ENCODE data around the gene ANKH.

ANKH gene

GRCh38 chr5:14675865-14676300, 195.7 kb downstream of the ANKH start:
- H3K27ac ChIP-seq, result peak overlapping the region; percentile 68
- no peak for DNase-seq (ENCODE audit: low read depth, low spot score)

GRCh38 chr5:14674983-14675854, 196.4 kb downstream of the ANKH start:
- H3K27ac ChIP-seq, result peak overlapping the region; percentile 68
- no peak for DNase-seq (ENCODE audit: low read depth, low spot score)

- no peak for DNase-seq (ENCODE audit: low read depth, low spot score)
- H3K27ac ChIP-seq, result no peak overlapping the region
Observed at GRCh38 chr5:14673443-14673842, 198.1 kb downstream of the ANKH start.

DNA sequence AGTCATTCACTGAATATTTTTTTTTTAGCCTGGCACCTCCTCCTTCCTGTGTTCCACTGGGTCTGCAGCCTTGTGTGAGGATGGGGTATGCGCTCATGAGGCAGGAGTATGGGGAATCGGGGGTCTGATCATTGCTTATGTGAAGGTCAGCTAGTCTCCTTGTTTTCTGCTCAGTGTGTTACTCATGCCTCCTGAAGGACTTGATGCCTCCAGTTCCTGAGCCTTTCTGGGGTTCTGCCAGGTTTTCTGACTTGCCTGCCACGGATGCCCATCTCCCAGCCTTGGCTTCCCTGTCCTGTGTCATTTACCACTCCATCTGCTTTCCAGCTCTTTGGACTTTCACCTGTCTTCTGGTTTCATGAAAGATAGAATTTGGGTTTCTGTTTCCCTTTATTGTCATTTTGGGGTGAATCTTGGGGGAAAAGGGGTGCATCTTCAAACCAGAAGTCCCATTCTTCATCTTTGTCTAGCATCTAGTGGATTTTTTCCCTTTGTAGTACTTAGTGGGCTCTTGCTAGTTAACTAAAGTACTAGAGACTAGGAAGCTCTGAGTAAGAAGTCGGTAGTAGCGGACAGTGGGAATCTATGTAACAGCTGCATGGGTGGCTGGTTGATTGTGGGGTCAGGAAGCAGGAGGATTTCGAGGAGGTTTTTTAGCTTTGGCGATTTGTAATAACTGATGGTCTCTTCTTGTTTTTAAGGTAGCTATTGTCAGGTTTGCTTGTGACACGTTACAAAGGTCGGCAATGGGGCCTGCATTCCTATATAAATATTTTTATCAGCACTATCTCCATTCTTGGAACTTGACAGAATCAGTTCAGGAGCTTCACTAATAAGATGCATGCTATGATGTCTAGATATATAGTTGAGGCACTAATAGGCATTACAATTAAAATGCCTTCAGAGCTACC, 198.8 kb downstream of the ANKH start:
- no peak overlapping the region for H3K27ac ChIP-seq
- no peak for DNase-seq (ENCODE audit: low read depth, low spot score)

GRCh38 chr5:14672082-14672481, 199.5 kb downstream of the ANKH start:
- H3K27ac ChIP-seq, result no peak overlapping the region
- DNase-seq (ENCODE audit: low read depth, low spot score), result no peak

GRCh38 chr5:14671414-14671813, 200.2 kb downstream of the ANKH start:
- no peak for DNase-seq (ENCODE audit: low read depth, low spot score)

GRCh38 chr5:14669975-14670374, 201.6 kb downstream of the ANKH start:
- peak overlapping the region; percentile 58 for H3K27ac ChIP-seq
- DNase-seq (ENCODE audit: low read depth, low spot score), result peak; percentile 58

More at GRCh38 chr5:14671414-14671813, 200.2 kb downstream of the ANKH start:
- H3K27ac ChIP-seq, result peak overlapping the region; percentile 58

DNA sequence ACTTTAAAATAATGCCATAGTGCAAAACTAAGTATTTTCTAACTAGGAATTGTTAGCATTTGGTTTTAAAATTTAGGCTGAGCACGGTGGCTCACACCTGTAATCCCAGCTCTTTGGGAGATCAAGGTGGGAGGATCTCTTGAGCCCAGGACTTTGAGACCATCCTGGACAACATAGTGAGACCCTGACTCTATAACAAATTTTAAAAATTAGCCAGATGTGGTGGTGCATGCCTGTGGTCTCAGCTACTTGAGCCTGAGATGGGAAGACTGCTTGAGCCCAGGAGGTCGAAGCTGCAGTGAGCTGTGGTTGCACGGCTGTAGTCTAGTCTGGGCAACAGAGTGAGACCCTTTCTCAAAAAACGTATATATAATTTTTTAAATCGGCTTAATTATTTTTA, 202.2 kb downstream of the ANKH start:
- no peak for DNase-seq (ENCODE audit: low read depth, low spot score)
- peak overlapping the region; percentile 58 for H3K27ac ChIP-seq

GRCh38 chr5:14668181-14668591, 203.4 kb downstream of the ANKH start:
- no peak for DNase-seq (ENCODE audit: low read depth, low spot score)
- no peak overlapping the region for H3K27ac ChIP-seq

- H3K27ac ChIP-seq, result no peak overlapping the region
- no peak for DNase-seq (ENCODE audit: low read depth, low spot score)
Observed at GRCh38 chr5:14667770-14668169, 203.8 kb downstream of the ANKH start.

DNA sequence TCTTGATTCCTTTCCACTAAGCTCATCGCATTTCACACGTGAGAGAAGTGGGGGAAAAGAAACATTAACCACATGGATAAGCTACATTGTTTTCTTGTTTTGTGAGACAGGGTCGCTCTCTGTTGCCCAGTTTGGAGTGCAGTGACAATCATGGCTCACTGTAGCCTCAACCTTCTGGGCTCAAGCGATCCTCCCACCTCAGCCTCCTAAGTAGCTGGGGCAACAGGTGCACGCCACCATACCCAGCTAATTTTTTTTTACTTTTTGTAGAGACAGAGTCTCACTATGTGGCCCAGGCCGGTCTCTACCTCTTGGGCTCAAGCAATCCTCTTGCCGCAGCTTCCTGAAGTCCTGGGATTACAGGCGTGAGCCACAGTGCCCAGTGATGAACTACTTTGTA, 204.3 kb downstream of the ANKH start:
- DNase-seq (ENCODE audit: low read depth, low spot score), result no peak
- H3K27ac ChIP-seq, result no peak overlapping the region

DNA sequence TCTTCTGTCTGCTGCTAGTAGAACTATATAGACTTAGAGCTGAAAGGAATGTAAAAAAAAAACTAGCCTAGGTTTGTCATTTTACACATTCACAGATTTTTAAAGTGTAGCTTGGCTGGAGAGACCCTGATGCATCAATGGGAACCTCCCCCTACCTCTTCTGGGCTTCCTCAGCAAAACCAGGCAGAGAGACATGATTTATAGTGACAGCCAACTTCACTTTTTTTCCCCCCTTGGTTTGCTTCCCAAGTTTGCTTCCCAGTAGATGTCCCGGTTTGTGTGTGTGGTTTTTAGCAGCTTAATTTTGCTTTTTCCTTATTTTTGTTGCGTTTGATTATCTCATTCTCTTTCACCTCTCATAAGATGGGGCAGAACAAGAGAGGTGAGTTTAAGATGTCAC, 205.2 kb downstream of the ANKH start:
- H3K27ac ChIP-seq, result no peak overlapping the region
- DNase-seq (ENCODE audit: low read depth, low spot score), result no peak

DNA sequence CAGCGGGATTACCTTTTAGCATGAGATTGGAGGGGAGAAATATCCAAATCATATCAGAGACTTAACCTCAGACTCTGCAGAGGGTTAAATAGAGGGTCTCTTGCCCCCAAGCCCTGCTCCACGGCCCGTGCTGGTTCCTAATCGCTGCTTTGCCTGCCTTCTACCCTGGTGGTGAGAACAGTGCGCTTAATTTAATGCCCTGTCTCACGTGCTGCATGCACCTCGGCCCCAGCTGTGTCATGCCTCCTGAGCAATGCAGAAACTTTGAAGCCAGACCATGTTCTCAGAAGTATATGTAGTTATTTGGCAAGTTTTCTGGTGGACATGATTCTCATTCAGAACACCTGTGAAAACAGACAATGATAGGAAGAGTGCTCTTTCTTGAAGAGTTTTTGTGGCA, 205.6 kb downstream of the ANKH start:
- H3K27ac ChIP-seq, result no peak overlapping the region
- DNase-seq (ENCODE audit: low read depth, low spot score), result no peak

GRCh38 chr5:14665101-14665822, 206.3 kb downstream of the ANKH start:
- no peak for DNase-seq (ENCODE audit: low read depth, low spot score)
- peak overlapping the region; percentile 97 for H3K27ac ChIP-seq

GRCh38 chr5:14664270-14665100, 207.1 kb downstream of the ANKH start, which contains the start of gene OTULIN:
OTULIN (plus strand) TSS chr5:14664718; CDS start chr5:14664826, 108 bp downstream.
- peak within 1 kb of the TSS; percentile 97 for H3K27ac ChIP-seq
- DNase-seq (ENCODE audit: low read depth, low spot score), result peak; percentile 48

DNA sequence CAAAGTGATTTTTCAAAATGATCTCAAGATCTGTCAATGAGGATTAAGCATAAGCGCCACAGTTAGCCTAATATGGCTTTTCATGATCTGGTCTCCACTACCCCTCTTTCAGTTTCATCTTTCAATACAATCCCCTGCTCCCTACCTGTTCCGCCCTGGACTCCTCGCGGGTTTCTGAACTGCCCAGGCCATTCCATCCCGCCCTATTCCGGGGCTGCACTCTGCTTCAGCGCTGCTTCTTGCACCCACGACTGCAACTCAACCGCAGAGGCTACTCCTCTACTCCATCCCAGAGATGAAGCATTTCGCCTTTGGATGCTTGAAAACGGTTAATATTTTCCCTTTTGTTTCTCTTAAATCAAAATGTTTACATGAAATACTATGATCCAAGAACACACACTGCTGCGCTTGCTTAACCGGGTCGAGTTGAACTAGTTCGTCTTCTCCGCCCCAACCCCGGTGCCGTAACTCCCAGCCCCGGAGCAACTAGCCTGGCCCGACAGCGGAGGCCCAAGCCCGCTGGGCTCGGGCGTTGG, 207.8 kb downstream of the ANKH start:
- H3K27ac ChIP-seq, result peak overlapping the region; percentile 97
- no peak for DNase-seq (ENCODE audit: low read depth, low spot score)

DNA sequence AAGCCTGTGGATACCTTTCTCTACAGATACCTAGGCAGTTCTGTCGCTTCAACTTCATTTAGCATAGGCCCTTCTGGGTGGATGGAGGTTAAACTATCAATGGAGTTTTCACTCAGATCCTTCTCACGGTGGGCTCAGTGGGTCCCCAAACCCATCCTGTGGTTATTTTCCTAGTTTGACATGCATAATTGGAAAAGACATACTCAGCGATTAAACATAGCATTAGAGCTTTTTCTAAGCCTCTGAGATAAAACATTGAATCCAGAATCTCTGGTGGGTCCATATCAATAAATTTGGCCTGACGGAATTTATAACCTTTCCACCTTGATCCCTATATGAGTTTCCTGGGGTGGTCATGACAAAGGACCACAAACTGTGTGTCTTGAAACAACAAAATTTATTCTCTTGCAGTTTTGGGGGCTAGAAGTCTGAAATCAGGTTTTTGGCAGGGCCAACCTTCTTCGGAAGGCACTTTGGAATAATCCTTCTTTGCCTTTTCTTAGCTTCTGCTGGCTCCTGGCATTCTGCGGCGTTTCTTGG, 208.8 kb downstream of the ANKH start:
- peak overlapping the region; percentile 97 for H3K27ac ChIP-seq
- DNase-seq (ENCODE audit: low read depth, low spot score), result no peak

- peak overlapping the region; percentile 97 for H3K27ac ChIP-seq
- no peak for DNase-seq (ENCODE audit: low read depth, low spot score)
Observed at GRCh38 chr5:14660833-14661232, 210.7 kb downstream of the ANKH start.
